PC-9 (cell line): ENCODE results near the gene RANGAP1.

Experiments used
- CTCF ChIP-seq: fragments of 200-600 bp; sonication (generic); conservative IDR thresholded peaks from 2 replicates; pipeline ENCODE4 v1.6.1; 2017; ENCODE audit warnings: mixed run types, antibody characterized with exemption, mild to moderate bottlenecking, moderate library complexity
- EZH2 ChIP-seq: fragments of 200-600 bp; sonication (generic); IDR thresholded peaks from 2 replicates; pipeline ENCODE4 v1.8.0; 2017; ENCODE audit warnings: antibody characterized with exemption, low read depth

- no peak; the same call in 1 of the 2 replicates for TF ChIP-seq CTCF
- TF ChIP-seq EZH2 = no peak
Observed at GRCh38 chr22:41237707-41238569, 48.0 kb downstream of the RANGAP1 start.
